AG20443 (cell line): ENCODE measurements around the gene MCEE.
"Not testable (repeated sequence)": the region's sequence is repeated elsewhere in the genome, so short reads cannot be mapped to it uniquely, and the experiment has no call there.

Experiments
- DNase-seq: peaks from one replicate; pipeline ENCODE4 v3.0.0; 2012; ENCODE audit warnings: low spot score, mixed read lengths

MCEE gene

GRCh38 chr2:71126957-71127356 lies 3.1 kb downstream of the MCEE start:
- DNase-seq = no peak

DNA sequence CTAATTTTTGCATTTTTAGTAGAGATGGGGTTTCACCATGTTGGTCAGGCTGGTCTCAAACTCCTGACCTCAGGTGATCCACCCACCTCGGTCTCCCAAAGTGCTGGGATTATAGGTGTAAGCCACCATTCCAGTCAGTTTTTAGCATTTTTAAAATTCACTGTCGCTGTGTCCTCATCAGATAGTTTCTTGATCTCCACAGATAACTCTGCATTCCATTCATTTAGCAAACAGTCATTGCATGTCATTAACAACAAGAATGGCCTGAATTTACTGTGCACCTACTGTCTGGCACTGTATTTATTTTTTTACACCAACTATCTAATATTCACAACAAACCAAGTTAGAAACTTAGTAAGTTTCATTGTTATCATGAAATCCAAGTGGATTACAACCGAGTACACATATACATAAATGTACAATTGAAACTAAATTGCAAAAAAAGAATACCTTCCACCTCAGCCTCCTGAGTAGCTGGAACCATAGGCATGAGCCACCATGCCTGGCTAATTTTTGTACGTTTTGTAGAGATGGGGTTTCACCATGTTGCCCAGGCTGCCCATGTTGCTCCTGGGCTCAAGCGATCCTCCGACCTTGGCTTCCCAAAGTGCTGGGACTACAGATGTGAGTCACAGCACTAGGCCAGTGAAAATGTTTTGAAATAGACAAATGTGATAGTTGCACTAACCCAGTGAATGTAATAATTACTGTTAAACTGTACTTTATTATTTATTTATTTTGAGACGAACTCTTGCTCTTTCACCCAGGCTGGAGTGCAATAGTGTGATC lies 4.3 kb downstream of the MCEE start:
- DNase-seq = no peak

GRCh38 chr2:71122387-71123298 lies 7.4 kb downstream of the MCEE start:
- no peak for DNase-seq

DNA sequence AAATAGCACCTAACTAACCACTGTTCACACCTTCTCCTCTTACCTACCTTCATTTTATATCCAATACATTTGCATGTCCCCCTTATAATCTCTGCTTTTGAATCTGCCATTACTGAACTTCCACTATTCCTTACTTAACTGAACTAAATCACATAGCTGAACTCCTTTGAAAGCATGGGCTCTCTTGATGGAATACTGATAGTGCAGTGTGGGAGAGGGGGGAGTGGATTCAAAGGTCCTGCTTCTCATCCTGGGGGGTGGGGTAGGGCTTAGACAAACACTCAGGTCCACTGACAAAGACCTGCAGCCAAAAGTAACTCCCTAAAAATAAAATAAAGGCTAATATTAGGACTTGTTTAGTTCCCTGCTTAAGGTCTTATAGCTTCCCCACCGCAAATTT lies 8.6 kb downstream of the MCEE start:
- no peak for DNase-seq

DNA sequence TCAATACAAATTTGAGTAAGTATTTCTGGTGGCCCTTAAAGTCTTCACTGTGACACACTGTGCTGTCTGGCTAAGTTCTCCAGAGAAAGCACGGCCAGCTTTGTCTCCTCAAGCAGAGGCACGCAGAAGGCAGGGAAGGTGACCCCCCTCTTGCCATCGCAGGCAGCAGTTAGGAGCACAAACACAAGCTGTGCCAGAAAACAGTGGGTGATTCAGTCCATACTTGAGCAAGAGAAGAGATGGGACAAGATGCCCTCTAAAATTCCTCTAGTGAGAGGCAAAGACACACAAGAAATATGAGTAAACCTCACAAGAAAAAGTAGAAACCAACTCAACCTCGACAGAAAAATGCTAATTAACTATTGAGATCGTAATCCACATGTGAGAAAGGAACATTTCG lies 9.8 kb downstream of the MCEE start:
- DNase-seq = no peak

GRCh38 chr2:71117063-71117462 lies 13.0 kb downstream of the MCEE start:
- DNase-seq = no peak

DNA sequence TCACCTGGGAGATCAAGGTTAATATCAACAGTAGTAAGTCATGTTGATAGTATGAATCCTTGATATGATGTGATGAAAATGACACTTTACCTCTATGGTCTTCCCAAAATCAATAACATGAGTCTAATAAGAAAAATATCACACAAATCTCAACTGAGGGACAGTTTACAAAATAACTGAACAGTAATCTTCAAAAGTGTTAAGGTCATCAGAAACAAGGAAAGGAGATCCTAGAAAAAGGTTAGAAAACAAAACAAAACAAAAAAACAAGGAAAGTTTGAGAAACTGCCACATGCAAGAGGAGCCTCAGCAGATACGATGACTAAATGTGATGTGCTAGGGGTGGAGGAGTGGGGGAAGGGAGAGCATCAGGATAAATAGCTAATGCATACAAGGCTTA lies 16.2 kb downstream of the MCEE start:
- DNase-seq = no peak

- no peak for DNase-seq
These were observed 21.9 kb downstream of the MCEE start for GRCh38 chr2:71108091-71108490.

- not testable (repeated sequence) for DNase-seq
These were observed 23.6 kb downstream of the MCEE start for GRCh38 chr2:71106463-71106862.

GRCh38 chr2:71103809-71104208 lies 26.2 kb downstream of the MCEE start:
- DNase-seq = no peak

GRCh38 chr2:71102981-71103681 lies 26.9 kb downstream of the MCEE start:
- DNase-seq = no peak

DNA sequence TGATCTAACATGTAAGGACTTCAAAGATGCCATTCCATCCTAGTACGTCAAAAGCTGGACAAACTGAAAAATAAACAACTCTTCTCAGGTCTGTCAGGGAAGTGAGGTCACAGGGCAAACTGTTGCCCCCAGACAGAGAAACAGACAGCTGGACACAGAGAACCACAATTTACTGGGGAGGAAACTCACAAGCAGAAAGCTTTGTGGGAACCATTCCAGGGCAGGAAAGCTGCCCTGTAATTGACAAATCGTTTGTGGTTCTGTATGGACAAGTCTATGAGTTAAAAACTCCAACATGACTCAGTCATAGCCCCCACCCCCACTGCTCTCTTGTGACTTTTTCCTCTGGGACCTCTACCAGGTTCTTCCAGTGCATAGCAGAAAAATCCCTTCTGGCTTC lies 28.4 kb downstream of the MCEE start:
- DNase-seq = peak; percentile 42

GRCh38 chr2:71100195-71100964 lies 29.6 kb downstream of the MCEE start:
- DNase-seq = peak; percentile 82

- not testable (repeated sequence) for DNase-seq
These were observed 37.4 kb downstream of the MCEE start for GRCh38 chr2:71092491-71093260.

- not testable (repeated sequence) for DNase-seq
These were observed 38.2 kb downstream of the MCEE start for GRCh38 chr2:71091808-71092207.

- DNase-seq = not testable (repeated sequence)
These were observed 40.6 kb downstream of the MCEE start for GRCh38 chr2:71089475-71089874.

DNA sequence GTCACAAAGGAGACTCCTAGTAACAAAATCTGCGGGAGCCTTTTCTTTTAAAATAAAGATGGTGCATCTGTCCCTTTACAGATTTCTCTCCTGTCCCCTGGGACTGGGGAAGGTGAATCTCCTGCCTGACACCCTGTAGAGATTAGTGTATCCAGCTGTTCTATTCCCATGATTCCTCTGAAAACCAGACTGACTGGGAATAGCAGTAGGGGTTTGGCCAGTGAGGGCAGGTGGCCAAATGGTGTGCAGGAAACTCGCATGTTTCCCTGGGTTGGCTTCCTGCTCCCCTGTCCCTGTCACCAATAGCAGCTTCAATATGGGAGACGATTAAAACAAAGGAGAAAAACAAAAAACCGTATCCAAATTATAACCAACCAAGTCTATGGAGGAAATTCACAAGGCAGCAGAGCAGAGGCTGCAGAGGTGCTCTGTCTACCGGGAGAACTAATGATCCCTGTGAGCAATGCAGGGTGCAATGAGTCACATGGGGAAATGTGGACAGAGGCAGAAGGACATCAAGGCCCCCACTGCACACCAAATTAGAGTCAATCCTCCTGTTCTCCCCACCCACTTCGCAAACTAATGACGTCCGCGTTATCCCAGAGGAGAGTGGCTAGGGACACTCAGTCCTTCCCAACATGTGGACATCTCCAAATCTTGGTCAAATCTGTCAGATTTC lies 44.6 kb downstream of the MCEE start:
- DNase-seq = not testable (repeated sequence)

DNA sequence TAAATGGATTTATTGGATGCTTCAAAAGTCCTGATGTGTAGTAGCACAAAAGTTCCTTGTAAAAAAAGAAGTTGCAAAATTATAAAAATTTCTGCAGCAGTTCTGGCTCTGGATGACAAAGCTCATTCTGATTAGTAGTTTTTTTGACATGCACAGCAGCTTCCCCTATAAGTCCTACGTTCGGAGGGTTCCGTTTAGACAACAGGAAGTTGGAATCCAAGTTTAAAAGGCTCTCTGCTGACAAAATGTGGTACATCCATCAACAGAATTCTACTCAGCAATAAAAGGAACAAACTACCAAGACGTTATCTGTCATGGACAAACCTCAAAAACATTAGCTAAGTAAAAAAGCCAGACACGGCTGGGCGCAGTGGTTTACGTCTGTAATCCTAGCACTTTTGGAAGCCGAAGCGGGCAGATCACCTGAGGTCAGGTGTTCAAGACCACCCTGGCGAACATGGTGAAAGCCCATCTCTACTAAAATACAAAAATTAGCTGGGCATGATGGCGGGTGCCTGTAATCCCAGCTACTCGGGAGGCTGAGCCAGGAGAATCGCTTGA lies 46.2 kb downstream of the MCEE start:
- not testable (repeated sequence) for DNase-seq

DNA sequence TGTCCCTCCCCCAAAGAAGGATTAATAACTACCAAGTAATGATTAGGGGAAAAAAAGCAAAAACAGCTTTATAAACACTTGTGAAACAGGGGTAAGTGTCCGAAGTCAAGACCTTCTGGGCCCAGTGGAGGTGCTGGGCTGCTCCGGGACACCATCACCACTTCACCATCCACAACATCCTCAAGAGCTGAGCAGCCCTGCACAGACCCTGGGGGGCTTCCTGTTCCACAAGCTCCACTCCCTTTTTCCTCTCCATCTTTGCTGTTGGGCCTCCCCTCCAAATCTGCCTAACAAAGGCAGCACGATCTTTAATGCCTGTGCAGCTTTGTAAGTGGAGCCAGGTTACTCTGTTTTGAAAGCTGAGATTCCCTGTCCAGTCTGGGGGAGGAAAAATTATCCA lies 46.7 kb downstream of the MCEE start:
- DNase-seq = not testable (repeated sequence)
